K562 (cell line): ENCODE results near the gene OR2A42. TPM values are rescaled to one million over a fixed set of nuclear protein-coding genes. Genes with fewer than 3 reads are reported as not detected.
A peak's percentile ranks its signal among the peaks of the same experiment; 100 is the strongest.
"Not testable (repeated sequence)": the region's sequence is repeated elsewhere in the genome, so short reads cannot be mapped to it uniquely, and the experiment has no call there.

Source experiments
- ATAC-seq: fragments of 200-7000 bp; cut with Tn5 transposase; 3 replicates; pipeline ENCODE4 v1.9.1; 2020; ENCODE audit warnings: moderate library complexity
- Bru-seq: library from RNA; stranded (reverse); fragments of 400-500 nt; gene quantifications from one replicate; lab custom pipeline; 2021; lab: Mats Ljungman, UMichigan
- BruChase-seq, 2 experiments: library from RNA; stranded (reverse); fragments of 400-500 nt; gene quantifications; one replicate each; lab custom pipeline; 2021; lab: Mats Ljungman, UMichigan
- BruUV-seq: library from RNA; stranded (reverse); fragments of 400-500 nt; replicated peaks from 2 replicates; lab custom pipeline; 2021; lab: Mats Ljungman, UMichigan
- CTCF ChIA-PET: fragments of 300-600 bp; formaldehyde crosslinking; extraction: SDS; loops from one replicate; lab custom pipeline; 2021; ENCODE audit warnings: low intra/inter-chr PET ratio; lab: Yijun Ruan, JAX
- POLR2A ChIA-PET: fragments of 300-600, 350-650 bp; sonication (Branson Sonifier 250); formaldehyde crosslinking; extraction: SDS; loops from one replicate; lab custom pipeline; 2021; ENCODE audit warnings: antibody characterized with exemption, inconsistent platforms; lab: Yijun Ruan, JAX
- DNase-seq, 4 experiments: peaks; one replicate each; pipeline versions ENCODE4 v3.0.0 to v3.0.0-alpha.2; 2011 to 2018; ENCODE audit warnings: low spot score in 3 of 4, mixed read lengths in 3 of 4; ENCODE audit errors: extremely low read depth in 1 of 4
- FAIRE-seq: peaks from 2 replicates; lab custom pipeline; 2011; peaks lifted over from hg19 to GRCh38; lab: Jason Lieb, UNC
- H2AFZ ChIP-seq: 2 replicates; pipeline ENCODE4 v1.6.0; 2011; ENCODE audit warnings: low read depth, low read length, control low read depth, inconsistent platforms
- H3K27ac ChIP-seq: fragments of 200-600 bp; 3 replicates; pipeline ENCODE4 v1.8.0; 2011; ENCODE audit warnings: low read depth, mild to moderate bottlenecking, control low read depth, inconsistent platforms, low read length, moderate library complexity, mixed read lengths; ENCODE audit errors: extremely low read depth
- H3K27me3 ChIP-seq, 2 experiments: fragments of 300-600 bp in 1 of 2; 2 replicates in 1 of 2; 3 replicates in 1 of 2; pipeline versions ENCODE4 v1.6.0 to v1.8.0; 2011; ENCODE audit warnings: inconsistent platforms in 2 of 2, low read length in 2 of 2, mild to moderate bottlenecking in 1 of 2, mixed read lengths in 1 of 2, moderate library complexity in 1 of 2; ENCODE audit not compliant: control insufficient read depth in 2 of 2, insufficient read depth in 2 of 2
- H3K36me3 ChIP-seq: fragments of 300-600 bp; 3 replicates; pipeline ENCODE4 v1.8.0; 2011; ENCODE audit warnings: mild to moderate bottlenecking, low read length, inconsistent platforms; ENCODE audit not compliant: control insufficient read depth, insufficient read depth
- H3K4me1 ChIP-seq, 2 experiments: fragments of 200-600 bp in 1 of 2; replicated peaks in 1 of 2; 2 replicates in 1 of 2; 3 replicates in 1 of 2; pipeline versions ENCODE4 v1.5.1 to v1.8.0; 2011; ENCODE audit warnings: inconsistent platforms in 2 of 2, low read length in 2 of 2, mild to moderate bottlenecking in 1 of 2, mixed read lengths in 1 of 2, moderate library complexity in 1 of 2; ENCODE audit not compliant: control insufficient read depth in 2 of 2, insufficient read depth in 2 of 2
- H3K4me2 ChIP-seq: 2 replicates; pipeline ENCODE4 v1.6.1; 2011; ENCODE audit warnings: low read length, control low read depth, inconsistent platforms, mixed read lengths; ENCODE audit not compliant: insufficient read depth
- H3K4me3 ChIP-seq: fragments of 200-600 bp; sonication (generic), shearing (Covaris generic); 2 replicates; pipeline ENCODE4 v1.5.1; 2016; ENCODE audit warnings: control low read depth, inconsistent platforms
- H3K79me2 ChIP-seq: fragments of 200-600 bp; 3 replicates; pipeline ENCODE4 v1.8.0; 2011; ENCODE audit warnings: low read length, inconsistent platforms; ENCODE audit not compliant: control insufficient read depth, insufficient read depth
- H3K9ac ChIP-seq, 2 experiments: 2 replicates each; pipeline versions ENCODE4 v1.6.0 to v1.6.1; 2011; ENCODE audit warnings: low read depth in 2 of 2, low read length in 2 of 2, control low read depth in 1 of 2, inconsistent platforms in 1 of 2, mild to moderate bottlenecking in 1 of 2, mixed read lengths in 1 of 2; ENCODE audit not compliant: insufficient read depth in 1 of 2
- H3K9me1 ChIP-seq: one replicate; pipeline ENCODE4 v1.6.0; 2011; ENCODE audit warnings: inconsistent platforms, mild to moderate bottlenecking, low read length, moderate library complexity; ENCODE audit not compliant: control insufficient read depth, insufficient read depth
- H3K9me3 ChIP-seq: replicated peaks from 2 replicates; pipeline ENCODE4 v1.5.1; 2011; ENCODE audit warnings: low read depth, low read length, inconsistent platforms; ENCODE audit not compliant: control insufficient read depth, insufficient read depth
- H4K20me1 ChIP-seq: replicated peaks from 2 replicates; pipeline ENCODE4 v1.6.1; 2011; ENCODE audit warnings: low read length, inconsistent platforms, mixed read lengths; ENCODE audit not compliant: control insufficient read depth, insufficient read depth
- WGBS: fragments of 100-300 bp; shearing (Covaris generic); methylation state at CpG from one replicate; pipeline ENCODE4 v1.1.6; 2016; ENCODE audit warnings: low coverage, mixed read lengths; ENCODE audit not compliant: insufficient coverage; ENCODE audit errors: missing lambda C conversion rate; 5-methylcytosine and 5-hydroxymethylcytosine counted together
- in situ Hi-C: fragments of 300-500 bp; cut with MboI; formaldehyde crosslinking; loops from 4 replicates; pipeline ENCODE4 v1.15.0; 2018; ENCODE audit warnings: inconsistent platforms, mixed read lengths
- intact Hi-C: fragments of 100-400 bp; cut with micrococcal nuclease; formaldehyde crosslinking; loops from 2 replicates; pipeline ENCODE4 v1.14.2; 2022
- long read RNA-seq, 3 experiments: library from polyadenylated mRNA in 2 of 3; library from RNA in 1 of 3; unstranded in 2 of 3; stranded (forward) in 1 of 3; transcript quantifications; one replicate each; pipeline ENCODE4 v2.0.0, GENCODE V29; 2019 to 2022
- polyA minus RNA-seq, 3 experiments: library from RNA; depleted of rRNA, polyadenylated mRNA; stranded (reverse); fragments of >200 nt; gene quantifications; 2 replicates each; pipeline ENCODE4 v1.2.3, GENCODE V29; 2011
- polyA plus RNA-seq, 8 experiments: library from polyadenylated mRNA; depleted of rRNA in 4 of 8; stranded (reverse) in 5 of 8; unstranded in 3 of 8; fragments of >200 nt; fragmentation: Nextera tagmentation in 2 of 8; fragmentation: Illumina TruSeq in 1 of 8; extraction: Ambion mirVana in 2 of 8; extraction: Trizol in 1 of 8; gene quantifications; 2 replicates each; pipeline versions ENCODE4 v1.2.1 to v1.2.3, GENCODE V29; 2011 to 2014; ENCODE audit warnings: inconsistent platforms in 1 of 8, missing spikeins in 1 of 8
- total RNA-seq, 7 experiments: library from RNA; depleted of rRNA in 6 of 7; stranded (reverse); fragments of >200 nt in 6 of 7; fragmentation: Illumina TruSeq in 2 of 7; extraction: Trizol in 2 of 7; gene quantifications; 2 replicates each; pipeline versions ENCODE4 v1.2.1 to v1.2.3, GENCODE V29; 2011 to 2021; ENCODE audit warnings: low replicate concordance in 1 of 7

Gene OR2A42
- total RNA-seq (2011; cell fraction: chromatin; rRNA removed; ENCODE audit: low replicate concordance), result not detected in 2 replicates
- total RNA-seq (2011; cell fraction: nucleolus; rRNA removed), result not detected in 2 replicates
- not detected in 2 replicates for total RNA-seq (2011; cell fraction: nucleoplasm; rRNA removed)
- total RNA-seq (2014; rRNA removed), result not detected in 2 replicates
- total RNA-seq (2014; rRNA removed; fragmentation: Illumina TruSeq; extraction: Trizol), result not detected in 2 replicates
- total RNA-seq (2015; rRNA removed; fragmentation: Illumina TruSeq; extraction: Trizol), result not detected in 2 replicates
- total RNA-seq (2021), result not detected in 2 replicates
- not detected in 2 replicates for polyA plus RNA-seq (2011; rRNA removed)
- polyA plus RNA-seq (2011; cell fraction: cytosol; rRNA removed), result not detected in 2 replicates
- polyA plus RNA-seq (2011; cell fraction: nucleus; rRNA removed), result not detected in 2 replicates
- polyA plus RNA-seq (2012), result not detected in 2 replicates
- not detected in 2 replicates for polyA plus RNA-seq (2014; fragmentation: Illumina TruSeq; extraction: Trizol)
- not detected for polyA plus RNA-seq (2014; fragmentation: Nextera tagmentation; extraction: Ambion mirVana)
- polyA plus RNA-seq (2014; rRNA removed), result not detected in 2 replicates
- not detected in 2 replicates for polyA minus RNA-seq (2011; rRNA and poly(A)+ RNA removed)
- polyA minus RNA-seq (2011; cell fraction: cytosol; rRNA and poly(A)+ RNA removed), result not detected in 2 replicates
- polyA minus RNA-seq (2011; cell fraction: nucleus; rRNA and poly(A)+ RNA removed), result not detected in 2 replicates
- Bru-seq, nascent RNA, result not detected
- BruChase-seq, experiment 1, labeled RNA remaining after a 2-hour chase, result not detected
- not detected for BruChase-seq, experiment 2, labeled RNA remaining after a 6-hour chase
- long read RNA-seq, experiment 1, result 0 reads
- long read RNA-seq, experiment 2, result 0 reads
- long read RNA-seq, experiment 3, result 0 reads

GRCh38 chr7:144239365-144239764 lies at the start of gene OR2A42:
TSS of gene OR2A42 (minus strand) at chr7:144239605. CDS start at chr7:144232843, 6,762 bp downstream.
- H4K20me1 ChIP-seq, H3K9me3 ChIP-seq, H3K4me3 ChIP-seq, H3K36me3 ChIP-seq, ATAC-seq, H3K27me3 ChIP-seq, POLR2A ChIA-PET, H2AFZ ChIP-seq, H3K4me2 ChIP-seq, BruUV-seq, H3K4me1 ChIP-seq, H3K9me1 ChIP-seq, in situ Hi-C loops, CTCF ChIA-PET, DNase-seq, FAIRE-seq, H3K79me2 ChIP-seq, H3K27ac ChIP-seq, H3K9ac ChIP-seq, intact Hi-C loops: not testable (repeated sequence)
- 0% methylated on average over 1 of the region's 2 CpGs for WGBS

DNA sequence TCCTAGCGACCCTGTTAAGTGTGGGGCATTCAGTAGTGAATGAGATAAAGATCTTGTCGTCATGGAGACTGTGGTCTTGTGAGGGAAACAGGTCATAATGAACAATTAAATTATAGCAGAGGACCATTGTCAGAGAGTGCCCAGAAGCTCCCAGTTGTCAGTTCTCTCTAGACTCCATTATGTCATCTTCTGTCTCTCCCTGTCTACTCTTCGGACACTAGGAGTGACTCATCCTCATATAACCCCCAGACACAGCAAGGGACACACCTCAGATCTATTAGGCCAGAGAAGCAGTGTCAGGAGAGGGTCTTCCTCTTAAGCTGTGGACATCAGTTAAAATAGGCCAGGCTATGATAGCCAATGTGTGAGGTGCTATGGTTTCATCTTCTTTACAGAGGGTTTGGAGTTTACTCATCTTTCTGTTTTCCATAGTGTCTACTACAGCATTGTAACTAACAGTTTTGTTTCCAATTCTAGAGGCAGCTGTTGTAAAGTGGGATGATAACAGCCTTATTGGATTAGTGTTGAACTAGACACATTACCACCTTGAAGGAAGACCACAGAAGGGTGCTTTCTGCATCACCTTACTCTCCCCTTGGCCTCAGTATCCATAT lies 47.9 kb upstream of the OR2A42 start:
- H3K27me3 ChIP-seq, H4K20me1 ChIP-seq, H3K9me3 ChIP-seq, BruUV-seq, H3K4me1 ChIP-seq, H3K27ac ChIP-seq, CTCF ChIA-PET, ATAC-seq, POLR2A ChIA-PET, H3K9me1 ChIP-seq, intact Hi-C loops, FAIRE-seq, H3K36me3 ChIP-seq, H3K79me2 ChIP-seq, in situ Hi-C loops, H3K9ac ChIP-seq, H3K4me3 ChIP-seq, H2AFZ ChIP-seq, H3K4me2 ChIP-seq, DNase-seq: not testable (repeated sequence)
- WGBS, result no CpG with 5 or more reads among the region's 3 CpGs

- H3K27me3 ChIP-seq, intact Hi-C loops, H3K36me3 ChIP-seq, DNase-seq, H3K79me2 ChIP-seq, H3K9me3 ChIP-seq, H3K9ac ChIP-seq, H3K27ac ChIP-seq, H2AFZ ChIP-seq, FAIRE-seq, BruUV-seq, in situ Hi-C loops, CTCF ChIA-PET, POLR2A ChIA-PET, H3K9me1 ChIP-seq, H3K4me3 ChIP-seq, H3K4me2 ChIP-seq, H4K20me1 ChIP-seq, H3K4me1 ChIP-seq: not testable (repeated sequence)
- no CpG with 5 or more reads among the region's 6 CpGs for WGBS
- ATAC-seq, result peak; percentile 85
Observed at GRCh38 chr7:144283716-144284115, 44.3 kb upstream of the OR2A42 start.
